IPS-18a (cell line): ENCODE measurements around the gene ERMAP.

ENCODE experiments used
- H3K27ac ChIP-seq: one replicate; pipeline ENCODE4 v1.5.1; 2013; ENCODE audit warnings: low read length
- H3K27me3 ChIP-seq: one replicate; pipeline ENCODE4 v1.6.1; 2013; ENCODE audit warnings: mild to moderate bottlenecking, low read length; ENCODE audit not compliant: control insufficient read depth, insufficient read depth
- H3K36me3 ChIP-seq: one replicate; pipeline ENCODE4 v1.6.1; 2013; ENCODE audit warnings: low read depth, low read length; ENCODE audit not compliant: control insufficient read depth
- H3K4me1 ChIP-seq: one replicate; pipeline ENCODE4 v1.6.1; 2013; ENCODE audit warnings: low read depth, low read length; ENCODE audit not compliant: control insufficient read depth
- H3K4me3 ChIP-seq: one replicate; pipeline ENCODE4 v1.5.1; 2013; ENCODE audit warnings: low read length
- H3K9ac ChIP-seq: one replicate; pipeline ENCODE4 v1.6.1; 2013; ENCODE audit warnings: mild to moderate bottlenecking, low read length, moderate library complexity
- H3K9me3 ChIP-seq: one replicate; pipeline ENCODE4 v1.6.1; 2013; ENCODE audit warnings: low read depth, low read length; ENCODE audit not compliant: control insufficient read depth

ERMAP gene

GRCh38 chr1:42886046-42886739, 69.3 kb downstream of the ERMAP start:
- Histone ChIP-seq H3K36me3 (no peaks in the 10 kb centered on the region), H3K9me3 (no peaks in the 10 kb centered on the region), H3K27me3 (no peaks in the 10 kb centered on the region), H3K4me1 (no peaks in the 10 kb centered on the region), H3K27ac (no peak overlapping the region), H3K9ac (no peak overlapping the region), H3K4me3 (no peak overlapping the region)

- Histone ChIP-seq H3K36me3 (no peaks in the 10 kb centered on the region), H3K9ac (no peak overlapping the region), H3K27ac (no peak overlapping the region), H3K9me3 (no peaks in the 10 kb centered on the region), H3K4me3 (no peak overlapping the region), H3K4me1 (no peaks in the 10 kb centered on the region), H3K27me3 (no peaks in the 10 kb centered on the region)
Observed at GRCh38 chr1:42886800-42887199, 69.9 kb downstream of the ERMAP start.

GRCh38 chr1:42887366-42887765, 70.4 kb downstream of the ERMAP start:
- Histone ChIP-seq H3K4me1 (no peaks in the 10 kb centered on the region), H3K27me3 (no peaks in the 10 kb centered on the region)

GRCh38 chr1:42888013-42888633, 71.2 kb downstream of the ERMAP start:
- Histone ChIP-seq H3K4me3 (no peak overlapping the region), H3K27me3 (no peaks in the 10 kb centered on the region), H3K36me3 (no peaks in the 10 kb centered on the region), H3K4me1 (no peaks in the 10 kb centered on the region), H3K9ac (no peak overlapping the region), H3K9me3 (no peaks in the 10 kb centered on the region), H3K27ac (no peak overlapping the region)

More at GRCh38 chr1:42887366-42887765, 70.4 kb downstream of the ERMAP start:
- H3K27ac ChIP-seq: no peak overlapping the region
- no peaks in the 10 kb centered on the region for H3K9me3 ChIP-seq
- no peak overlapping the region for H3K9ac ChIP-seq
- H3K4me3 ChIP-seq: no peak overlapping the region
- no peaks in the 10 kb centered on the region for H3K36me3 ChIP-seq

GRCh38 chr1:42889264-42889663, 72.3 kb downstream of the ERMAP start:
- no peaks in the 10 kb centered on the region for H3K9me3 ChIP-seq
- no peak overlapping the region for H3K4me3 ChIP-seq
- no peak overlapping the region for H3K9ac ChIP-seq
- H3K27me3 ChIP-seq: no peaks in the 10 kb centered on the region
- no peak overlapping the region for H3K27ac ChIP-seq
- H3K4me1 ChIP-seq: no peaks in the 10 kb centered on the region
- H3K36me3 ChIP-seq: no peaks in the 10 kb centered on the region

GRCh38 chr1:42891465-42892138, 74.7 kb downstream of the ERMAP start:
- no peak overlapping the region for H3K27ac ChIP-seq
- H3K36me3 ChIP-seq: no peaks in the 10 kb centered on the region
- no peak overlapping the region for H3K9ac ChIP-seq

More at GRCh38 chr1:42891465-42892138, 74.7 kb downstream of the ERMAP start:
- Histone ChIP-seq H3K4me3 (no peak overlapping the region), H3K9me3 (no peaks in the 10 kb centered on the region), H3K4me1 (no peaks in the 10 kb centered on the region), H3K27me3 (no peaks in the 10 kb centered on the region)
